Fibroblast of villous mesenchyme (primary cell): ENCODE data around the gene GAS2L1. TPM values are rescaled to one million over a fixed set of nuclear protein-coding genes. Genes with fewer than 3 reads are reported as not detected.

Experiments
- DNase-seq: peaks from one replicate; pipeline ENCODE4 v3.0.0-alpha.2; 2010; ENCODE audit warnings: low read depth
- H3K4me3 ChIP-seq: 2 replicates; pipeline ENCODE4 v1.5.1; 2011; ENCODE audit warnings: low read depth, mild to moderate bottlenecking, low read length
- total RNA-seq: library from RNA; depleted of rRNA; stranded (reverse); fragments of >200 nt; gene quantifications from 2 replicates; pipeline ENCODE4 v1.2.3, GENCODE V29; 2012
- TF ChIP-seq, protein P1 (sequence below): IDR thresholded peaks from 2 replicates; pipeline ENCODE4 v1.5.1; 2012; ENCODE audit warnings: low read depth, mild to moderate bottlenecking, low read length; ENCODE audit not compliant: insufficient read depth

GAS2L1 gene
- total RNA-seq, 1 donor, result 16.4 TPM

DNA sequence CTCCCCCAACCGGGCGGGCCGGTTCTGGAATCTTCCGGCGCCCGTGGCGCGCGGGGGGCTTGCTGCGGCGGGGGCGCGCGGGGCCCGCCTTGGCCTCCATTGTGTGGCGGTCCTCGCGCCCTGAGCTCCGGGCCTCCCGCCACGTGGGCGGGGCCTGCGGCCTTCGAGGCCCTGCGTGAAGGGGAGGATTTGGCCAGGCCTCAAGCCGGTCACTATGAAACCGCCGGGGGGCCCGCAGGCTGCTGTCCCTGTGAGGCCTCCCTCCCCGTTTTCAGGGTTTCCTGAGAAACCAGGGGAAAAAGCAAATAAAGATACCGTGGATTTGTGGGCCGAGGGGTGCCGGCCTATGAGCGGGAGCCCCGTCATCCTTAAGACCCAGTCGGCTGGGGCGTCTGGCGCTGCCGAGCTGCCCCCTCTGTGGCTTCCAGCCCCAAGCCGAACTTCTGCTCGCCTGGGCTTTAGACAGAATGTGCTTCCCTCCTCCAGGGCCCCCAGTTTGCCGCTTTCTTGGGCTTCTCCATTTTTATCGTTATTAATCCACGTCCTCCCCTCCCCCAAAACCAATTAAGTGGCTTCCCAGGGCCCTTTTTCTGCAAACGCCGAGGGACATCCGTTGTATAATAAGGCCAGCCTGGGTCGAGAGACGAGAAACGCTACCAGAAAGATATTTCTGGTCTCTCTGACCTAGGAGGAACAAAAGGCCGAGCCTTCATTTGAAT is 37.8 kb upstream of the GAS2L1 start:
- H3K4me3 ChIP-seq, result peak overlapping the region; percentile 69
- DNase-seq, result peak; percentile 72
- TF ChIP-seq, protein P1, sequence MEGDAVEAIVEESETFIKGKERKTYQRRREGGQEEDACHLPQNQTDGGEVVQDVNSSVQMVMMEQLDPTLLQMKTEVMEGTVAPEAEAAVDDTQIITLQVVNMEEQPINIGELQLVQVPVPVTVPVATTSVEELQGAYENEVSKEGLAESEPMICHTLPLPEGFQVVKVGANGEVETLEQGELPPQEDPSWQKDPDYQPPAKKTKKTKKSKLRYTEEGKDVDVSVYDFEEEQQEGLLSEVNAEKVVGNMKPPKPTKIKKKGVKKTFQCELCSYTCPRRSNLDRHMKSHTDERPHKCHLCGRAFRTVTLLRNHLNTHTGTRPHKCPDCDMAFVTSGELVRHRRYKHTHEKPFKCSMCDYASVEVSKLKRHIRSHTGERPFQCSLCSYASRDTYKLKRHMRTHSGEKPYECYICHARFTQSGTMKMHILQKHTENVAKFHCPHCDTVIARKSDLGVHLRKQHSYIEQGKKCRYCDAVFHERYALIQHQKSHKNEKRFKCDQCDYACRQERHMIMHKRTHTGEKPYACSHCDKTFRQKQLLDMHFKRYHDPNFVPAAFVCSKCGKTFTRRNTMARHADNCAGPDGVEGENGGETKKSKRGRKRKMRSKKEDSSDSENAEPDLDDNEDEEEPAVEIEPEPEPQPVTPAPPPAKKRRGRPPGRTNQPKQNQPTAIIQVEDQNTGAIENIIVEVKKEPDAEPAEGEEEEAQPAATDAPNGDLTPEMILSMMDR, result no peak

DNA sequence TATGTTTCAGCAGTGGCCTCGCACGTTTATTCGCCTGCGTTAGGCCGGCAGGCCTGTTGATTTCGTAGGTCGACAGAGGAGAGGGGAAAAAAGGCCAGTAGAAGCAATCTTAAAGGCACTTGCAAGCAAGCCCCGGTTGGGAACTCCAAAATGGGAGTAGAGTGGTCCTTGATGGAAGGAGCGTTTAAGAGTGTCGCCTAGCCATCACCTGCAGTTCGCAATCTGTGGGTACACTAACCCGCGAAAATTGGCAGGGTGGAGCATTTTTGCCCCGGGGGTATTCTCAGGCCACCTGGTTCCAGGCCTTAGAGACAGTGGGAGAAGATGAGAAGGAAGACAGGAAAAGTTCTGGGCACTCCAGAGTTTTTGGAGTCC is 37.2 kb upstream of the GAS2L1 start:
- DNase-seq, result peak; percentile 18
- TF ChIP-seq, protein P1, result no peak
- H3K4me3 ChIP-seq, result peak overlapping the region; percentile 69

DNA sequence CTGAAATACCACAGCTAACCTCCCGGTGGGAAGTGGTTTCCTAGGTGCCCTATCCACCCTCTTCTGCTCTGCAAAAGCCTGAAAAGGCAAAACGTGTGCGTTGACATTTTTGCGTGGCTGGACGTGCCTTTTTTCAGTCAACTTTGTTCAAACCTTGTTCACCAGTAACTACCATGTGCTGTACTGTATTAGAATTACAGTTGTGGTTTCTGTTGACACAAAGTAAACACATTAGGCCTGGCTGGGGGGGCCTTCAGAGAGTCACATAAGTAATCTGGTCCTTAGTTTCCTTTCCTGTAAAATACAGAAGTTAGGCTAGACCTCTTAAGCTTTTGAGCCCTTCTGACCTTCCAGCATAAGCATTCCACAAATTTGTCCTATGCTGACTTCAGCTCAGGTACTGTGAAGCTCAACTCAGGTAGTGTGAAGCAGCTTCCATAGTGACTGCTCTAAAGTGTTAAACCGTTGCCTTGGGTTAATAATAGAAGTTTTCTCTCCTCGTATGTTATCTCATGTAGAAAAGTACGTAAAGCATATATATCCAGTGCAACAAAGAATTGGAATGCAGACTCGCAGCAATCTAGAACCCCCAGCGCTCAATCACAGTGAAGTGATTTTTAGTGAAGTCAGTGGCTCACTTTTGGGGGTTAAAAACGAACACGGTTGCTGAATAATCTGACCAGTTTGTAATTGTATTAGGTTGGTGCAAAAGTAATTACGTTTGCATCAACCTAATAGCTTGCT is 36.5 kb upstream of the GAS2L1 start:
- peak; percentile 30 for DNase-seq
- H3K4me3 ChIP-seq, result peak overlapping the region; percentile 69
- TF ChIP-seq, protein P1, result no peak

DNA sequence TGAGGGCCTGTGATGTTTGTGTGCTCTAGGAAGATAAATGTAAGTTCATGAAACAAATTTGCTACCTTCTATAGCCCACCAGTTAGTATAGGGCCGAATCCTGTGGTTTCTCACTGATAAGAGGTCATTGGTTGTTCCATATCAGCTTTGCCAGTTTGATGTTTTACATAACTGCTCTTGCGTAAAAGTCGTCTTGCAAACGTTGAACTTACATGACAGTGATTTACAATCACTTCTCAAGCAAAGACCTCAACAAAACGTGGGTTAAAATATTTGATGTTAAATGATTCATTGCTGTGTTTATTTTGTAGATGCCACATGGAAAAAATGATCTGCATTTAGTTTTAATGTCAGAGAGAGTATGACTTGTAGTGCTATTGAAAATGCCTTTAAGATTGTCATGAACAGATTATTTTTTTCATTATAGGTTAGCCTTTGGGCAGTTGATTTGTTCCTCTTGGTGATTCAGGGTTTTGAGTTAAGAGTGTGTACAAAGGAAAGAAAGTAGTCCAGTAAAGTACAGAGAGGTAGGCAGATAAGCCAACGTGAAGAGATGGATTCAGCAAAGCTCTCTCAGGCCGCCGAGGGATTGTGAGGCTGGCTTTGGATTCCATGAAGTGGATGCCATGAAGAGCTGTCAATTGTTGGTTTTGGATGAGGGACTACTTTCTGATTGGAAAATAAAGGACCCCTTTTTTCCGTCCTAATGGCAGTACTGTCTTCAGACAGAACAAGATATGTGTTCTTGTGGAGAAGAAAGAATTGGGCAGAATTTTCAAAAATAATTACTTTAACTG is 35.8 kb upstream of the GAS2L1 start:
- TF ChIP-seq, protein P1, result no peak
- H3K4me3 ChIP-seq, result peak overlapping the region; percentile 69
- DNase-seq, result peak; percentile 72

DNA sequence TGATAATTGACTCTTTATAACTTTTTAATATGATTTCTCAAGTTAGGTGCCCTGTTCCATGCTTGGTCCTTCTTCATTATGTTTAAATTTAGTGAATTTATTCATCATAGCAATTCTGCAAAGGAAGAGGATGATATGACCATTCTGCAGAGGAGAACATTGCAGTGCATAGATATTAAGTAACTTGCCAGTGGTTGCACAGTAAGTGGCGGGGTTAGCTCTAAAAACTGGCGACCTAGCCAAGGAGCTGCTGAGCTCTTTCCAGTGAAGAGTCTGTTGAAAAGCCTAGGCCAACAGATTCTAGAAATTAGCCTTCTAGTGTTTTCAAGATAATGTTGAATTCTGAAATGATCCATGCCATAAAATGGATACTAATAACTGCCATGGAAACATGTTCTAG is 33.8 kb upstream of the GAS2L1 start:
- H3K4me3 ChIP-seq, result no peak overlapping the region
- DNase-seq, result no peak
- TF ChIP-seq, protein P1, result no peak

DNA sequence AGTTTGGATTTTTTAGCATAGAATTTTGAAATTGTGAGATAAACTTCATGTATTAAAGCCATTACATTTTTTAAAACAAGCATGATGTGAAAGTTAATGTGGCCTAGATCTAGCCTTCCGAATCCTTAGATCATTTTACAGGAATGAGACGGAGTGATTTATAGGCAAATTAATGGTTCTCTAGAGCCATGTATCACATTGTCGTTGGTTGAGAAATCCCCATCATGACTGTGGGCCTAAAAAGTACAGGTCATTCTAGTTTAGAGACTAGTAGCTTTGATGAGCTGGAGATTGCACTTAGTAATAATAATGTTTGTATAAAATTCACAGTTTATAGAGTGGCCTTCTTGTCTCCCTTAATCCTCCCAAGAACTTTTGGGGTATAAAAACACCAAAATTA is 31.3 kb upstream of the GAS2L1 start:
- no peak overlapping the region for H3K4me3 ChIP-seq
- peak; percentile 20 for DNase-seq
- TF ChIP-seq, protein P1, result no peak
